ENCODE results near the gene SHC2. TPM values are rescaled to one million over a fixed set of nuclear protein-coding genes. Genes with fewer than 3 reads are reported as not detected.

The SHC2 gene
- total and polyA plus RNA-seq, 2 of the 13 experiments (the other 11 are each of a cell fraction or from before 2014, with no cell fraction given): 9.0 to 18.3 TPM

- peak; percentile 93 for TF ChIP-seq CTCF (CRISPR knock-in tag; IDR thresholded peaks at IDR 0.05)
- TF ChIP-seq RFXAP (CRISPR knock-in tag; IDR thresholded peaks at IDR 0.05; ENCODE audit: borderline replicate concordance): 0 out of 2 replicates have a peak, but pooled peaks have one; percentile 27
- no peak for TF ChIP-seq ATF2 (CRISPR knock-in tag; IDR thresholded peaks at IDR 0.05)
- peak; percentile 100 for TF ChIP-seq ZNF460 (CRISPR knock-in tag; IDR thresholded peaks at IDR 0.05; ENCODE audit: borderline replicate concordance)
- peak; percentile 56 for TF ChIP-seq ZNF770 (CRISPR knock-in tag; IDR thresholded peaks at IDR 0.05)
- peak; percentile 13; the same call in 1 of the 2 replicates for TF ChIP-seq ZNF768 (CRISPR knock-in tag; IDR thresholded peaks at IDR 0.05)
- peak; percentile 70 for TF ChIP-seq RAD21 (CRISPR knock-in tag; IDR thresholded peaks at IDR 0.05)
- 0 out of 2 replicates have a peak, but pooled peaks have one; percentile 39 for TF ChIP-seq HDAC2 (CRISPR knock-in tag; IDR thresholded peaks at IDR 0.05)
- peak; percentile 42 to 56; a peak in 3 of 4 replicates for TF ChIP-seq HMGXB4 (CRISPR knock-in tag; IDR thresholded peaks at IDR 0.05; ENCODE audit: borderline replicate concordance in 1 of 2, low read depth in 1 of 2)
- peak; percentile 44 for TF ChIP-seq SAP130 (CRISPR knock-in tag; IDR thresholded peaks at IDR 0.05; ENCODE audit: low read depth)
- TF ChIP-seq ZSCAN9 (CRISPR knock-in tag; IDR thresholded peaks at IDR 0.05; ENCODE audit: borderline replicate concordance): no peak
- no peak for TF ChIP-seq TFAP4 (IDR thresholded peaks at IDR 0.05; ENCODE audit: borderline replicate concordance, low read depth)
- TF ChIP-seq HNRNPLL (IDR thresholded peaks at IDR 0.05; ENCODE audit: low read depth, low read length, poor library complexity, severe bottlenecking): peak; percentile 33
- 0 out of 2 replicates have a peak, but pooled peaks have one; percentile 54 for TF ChIP-seq ZNF468 (CRISPR knock-in tag; IDR thresholded peaks at IDR 0.05)
- TF ChIP-seq PAXIP1 (CRISPR knock-in tag; conservative IDR thresholded peaks at IDR 0.05): 0 out of 2 replicates have a peak, but pooled peaks have one; percentile 31
- peak; percentile 98 for TF ChIP-seq ZMYM2 (CRISPR knock-in tag; IDR thresholded peaks at IDR 0.05)
These were observed 34.7 kb upstream of the SHC2 start (continued) for GRCh38 chr19:495402-496111.
